GM19395 (cell line): Measurements from ENCODE around the gene CEP97.

Experiments used
- ATAC-seq: cut with Tn5 transposase; IDR thresholded peaks from one replicate; pipeline ENCODE4 v1.9.1; 2021; ENCODE audit warnings: mild to moderate bottlenecking, moderate library complexity; ENCODE audit not compliant: unreplicated experiment

The CEP97 gene

DNA sequence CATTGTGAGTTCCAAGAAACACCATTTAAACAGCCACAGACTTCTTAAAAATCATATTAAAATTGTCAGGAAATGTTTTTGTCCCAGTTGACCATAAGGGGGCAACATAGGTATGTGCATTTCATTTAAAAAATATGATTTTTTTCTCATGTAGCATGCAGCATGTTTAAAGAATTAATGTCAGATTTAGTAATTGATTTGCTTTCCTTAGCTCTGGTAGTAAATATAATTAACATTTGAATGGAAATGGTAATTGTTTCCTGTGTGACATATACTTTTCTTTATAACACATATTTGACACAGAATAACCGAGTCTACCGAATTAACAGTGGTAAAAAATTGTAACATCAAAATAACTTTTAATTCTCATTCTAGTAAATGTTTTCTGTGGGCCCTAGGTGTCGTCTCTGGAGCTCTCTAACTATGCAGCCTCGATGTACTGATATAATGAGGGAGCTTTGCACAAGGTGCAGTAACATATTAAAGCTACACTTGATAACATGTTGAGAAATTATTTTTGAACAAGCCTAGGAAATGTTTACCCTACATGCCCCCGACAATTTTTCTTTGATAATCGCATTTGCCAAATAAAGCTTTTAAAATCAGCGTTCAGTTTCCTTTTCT, 89.5 kb downstream of the CEP97 start:
- ATAC-seq = no peak

DNA sequence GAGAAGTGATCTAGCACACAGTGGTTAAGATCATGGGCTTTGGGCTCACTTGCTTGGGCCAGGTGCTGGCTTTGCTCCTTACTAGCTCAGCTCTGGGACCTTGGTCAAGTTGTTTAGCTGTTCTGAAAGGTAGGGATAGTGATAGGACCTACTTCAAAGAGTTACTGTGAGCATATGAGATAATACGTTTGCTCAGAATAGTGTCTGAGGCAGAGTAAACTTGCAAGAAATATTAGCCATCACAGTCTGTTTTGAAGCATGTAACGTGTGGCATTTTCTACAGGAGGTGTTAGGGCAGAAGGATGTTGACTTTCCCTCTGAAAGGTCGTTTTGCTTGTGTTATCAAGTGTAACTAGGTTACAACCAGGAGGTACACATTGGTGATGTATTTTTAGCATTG, 90.4 kb downstream of the CEP97 start:
- ATAC-seq = no peak

DNA sequence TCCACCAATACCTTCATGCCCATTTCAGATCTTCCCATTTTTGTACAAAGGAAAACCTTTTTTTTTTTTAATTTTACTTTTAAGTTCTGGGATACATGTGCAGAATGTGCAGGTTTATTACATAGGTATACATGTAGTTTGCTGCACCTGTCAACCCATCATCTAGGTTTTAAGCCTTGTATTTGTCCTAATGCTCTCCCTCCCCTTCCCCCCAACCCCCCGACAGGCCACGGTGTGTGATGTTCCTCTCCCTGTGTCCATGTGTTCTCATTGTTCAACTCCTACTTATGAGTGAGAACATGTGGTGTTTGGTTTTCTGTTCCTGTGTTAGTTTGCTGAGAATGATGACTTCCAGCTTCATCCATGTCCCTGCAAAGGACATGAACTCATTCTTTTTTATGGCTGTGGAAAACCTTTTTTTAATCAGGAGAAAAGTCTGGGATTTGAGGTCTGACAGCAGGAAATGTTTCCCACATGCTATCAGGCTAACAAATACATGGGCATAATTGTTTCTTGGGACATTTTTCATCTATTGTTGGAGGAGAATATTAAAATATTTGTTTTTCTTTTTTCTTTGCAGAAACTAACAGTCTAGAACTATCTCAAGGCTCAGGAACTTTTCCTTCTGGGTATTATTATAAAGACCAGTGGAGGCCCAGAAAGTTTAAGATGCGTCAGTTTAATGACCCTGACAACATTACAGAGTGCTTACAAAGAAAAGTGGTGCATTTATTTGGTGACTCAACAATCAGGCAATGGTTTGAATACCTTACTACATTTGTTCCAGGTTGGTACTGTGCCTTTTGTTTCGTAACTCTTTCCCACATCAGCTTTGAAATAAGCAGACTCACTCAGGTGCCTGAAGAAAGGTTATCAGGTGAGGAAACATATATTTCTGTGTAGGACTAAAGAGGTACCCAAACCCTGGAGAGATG, 92.1 kb downstream of the CEP97 start:
- ATAC-seq = no peak

DNA sequence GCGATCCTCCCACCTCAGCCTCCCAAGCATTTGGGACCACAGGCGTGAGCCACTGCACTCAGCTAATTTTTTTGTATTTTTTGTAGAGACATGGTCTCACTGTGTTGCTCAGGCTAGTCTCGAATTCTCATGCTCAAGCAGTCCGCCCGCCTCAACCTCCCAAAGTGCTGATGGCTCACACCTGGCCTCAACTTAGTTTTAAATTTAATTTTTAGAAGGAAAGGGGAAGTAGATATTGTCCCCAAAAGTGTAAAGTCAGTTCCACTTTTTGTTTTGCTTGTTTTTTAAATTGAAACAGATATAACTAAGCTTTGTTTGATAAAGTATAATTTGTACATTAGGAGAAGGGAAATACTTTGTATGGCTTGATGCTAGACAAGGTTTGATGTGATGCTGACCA, 93.6 kb downstream of the CEP97 start:
- ATAC-seq = peak; percentile 46

DNA sequence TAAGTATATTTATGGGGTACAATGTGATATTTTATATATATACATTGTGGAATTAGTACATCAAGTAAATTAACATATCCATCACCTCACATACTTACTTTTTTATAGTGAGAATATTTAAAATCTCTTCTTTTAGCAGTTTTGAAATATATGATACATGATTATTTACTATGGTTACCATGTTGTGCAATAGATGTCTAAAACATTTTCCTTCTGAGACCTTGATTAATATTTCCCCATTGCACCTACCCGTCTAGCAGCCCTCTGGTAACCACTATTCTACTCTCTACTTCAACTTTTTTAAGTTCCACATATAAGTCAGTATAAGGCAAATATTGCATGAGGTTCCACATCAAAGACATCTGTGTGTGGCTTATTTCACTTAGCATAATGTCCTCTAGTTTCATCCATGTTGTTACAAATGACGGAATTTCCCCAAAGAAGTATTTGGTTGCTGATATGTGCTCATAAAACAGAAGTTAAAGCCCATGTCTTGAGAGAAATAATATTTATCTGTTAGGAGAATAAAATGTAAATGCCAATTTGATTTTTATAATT, 95.3 kb downstream of the CEP97 start:
- peak; percentile 63 for ATAC-seq
